ENCODE results near the gene LSM11. TPM values are rescaled to one million over a fixed set of nuclear protein-coding genes. Genes with fewer than 3 reads are reported as not detected.

Gene LSM11
- total and polyA plus RNA-seq, 2 donors: 1.8 to 2.7 TPM

DNA sequence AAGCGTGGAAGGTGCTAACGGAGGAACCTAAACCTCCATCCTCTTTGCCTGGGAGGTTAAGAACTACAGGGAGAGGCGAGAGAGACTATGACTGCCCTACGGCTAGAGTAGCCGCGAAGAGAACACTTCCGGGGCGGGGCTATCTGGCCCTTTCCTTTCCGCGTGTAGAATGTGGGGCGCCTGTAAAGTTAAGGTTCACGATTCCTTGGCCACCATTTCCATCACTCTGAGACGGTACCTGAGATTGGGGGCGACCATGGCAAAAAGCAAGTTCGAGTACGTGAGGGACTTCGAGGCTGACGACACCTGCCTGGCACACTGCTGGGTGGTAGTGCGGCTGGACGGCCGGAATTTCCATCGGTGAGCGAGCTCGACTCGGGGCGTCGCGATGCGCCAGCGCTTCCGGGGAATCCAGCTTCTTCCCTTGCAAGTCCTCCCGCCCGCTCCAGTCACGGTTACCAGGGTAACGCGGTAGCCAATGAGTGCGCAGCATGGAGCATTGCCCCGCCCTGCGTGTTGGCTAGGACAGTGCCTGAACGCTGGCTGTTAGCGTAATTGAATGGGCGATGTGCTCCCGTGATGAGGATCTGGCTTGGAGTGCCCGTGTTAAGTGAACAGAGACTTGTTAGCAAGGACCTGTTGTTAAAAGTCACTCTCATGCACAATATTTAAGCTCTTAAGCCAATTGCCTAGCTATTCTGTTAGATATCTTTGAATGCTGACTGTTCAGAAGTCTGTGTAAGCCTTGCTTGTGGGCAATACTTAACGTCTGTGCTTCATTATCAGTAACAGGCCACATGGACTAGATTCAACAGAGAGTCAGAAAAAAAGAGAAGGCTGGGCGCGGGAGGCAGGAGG is 12.0 kb upstream of the LSM11 start, which contains the start of gene THG1L:
TSS of gene THG1L (plus strand) at position 149 of the 858 bp plus-strand sequence. CDS start at position 170, 21 bp downstream.
- WGBS: 3% methylated on average over 47 of the region's 47 CpGs
- Histone ChIP-seq H3K4me1 (ENCODE audit: control insufficient read depth in 2 of 2, insufficient read depth in 2 of 2, low read length in 2 of 2) (peaks cover 0 to 4% of the 10 kb centered on the region in 2 donors), H3K4me3 (ENCODE audit: low read length in 2 of 2) (peak within 1 kb of the TSS; percentile 59 to 75), H3K27me3 (ENCODE audit: control insufficient read depth in 2 of 2, insufficient read depth in 1 of 2, low read length in 1 of 2) (no peaks in the 10 kb centered on the region), H3K36me3 (ENCODE audit: control insufficient read depth in 2 of 2, insufficient read depth in 2 of 2, low read length in 1 of 2) (peaks cover 0 to 3% of the 10 kb centered on the region in 2 donors), H3K27ac (ENCODE audit: low read depth in 1 of 2, low read length in 1 of 2) (peak within 1 kb of the TSS; percentile 93), H3K9me3 (ENCODE audit: control insufficient read depth in 2 of 2, insufficient read depth in 1 of 2, low read length in 1 of 2) (no peaks in the 10 kb centered on the region)
- peak; percentile 87 to 98 (median 92) for DNase-seq (ENCODE audit: low read depth in 6 of 9, low spot score in 9 of 9)

DNA sequence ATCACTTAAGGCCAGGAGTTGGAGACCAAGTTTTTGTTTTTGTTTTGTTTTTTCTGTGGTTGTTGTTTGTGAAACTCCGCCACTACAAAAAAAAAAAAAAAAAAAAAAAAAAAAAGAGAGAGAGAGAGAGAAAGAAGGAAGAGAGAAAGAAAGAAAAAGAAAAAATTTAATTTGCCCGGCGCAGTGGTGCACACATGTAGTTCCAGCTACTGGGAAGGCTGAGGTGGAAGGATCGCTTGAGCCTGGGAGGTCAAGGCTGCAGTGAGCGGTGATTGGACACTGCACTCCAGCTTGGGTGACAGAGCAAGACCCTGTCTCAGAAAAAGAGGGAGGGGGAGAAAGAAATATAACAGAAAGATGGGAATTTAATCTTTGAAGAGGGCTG is 11.4 kb upstream of the LSM11 start:
- Histone ChIP-seq H3K27ac (ENCODE audit: low read depth in 1 of 2, low read length in 1 of 2) (no peak overlapping the region), H3K36me3 (ENCODE audit: control insufficient read depth in 2 of 2, insufficient read depth in 2 of 2, low read length in 1 of 2) (peaks cover 2 to 6% of the 10 kb centered on the region in 2 donors), H3K4me1 (ENCODE audit: control insufficient read depth in 2 of 2, insufficient read depth in 2 of 2, low read length in 2 of 2) (peaks cover 0 to 4% of the 10 kb centered on the region in 2 donors), H3K4me3 (ENCODE audit: low read length in 2 of 2) (no peak overlapping the region), H3K27me3 (ENCODE audit: control insufficient read depth in 2 of 2, insufficient read depth in 1 of 2, low read length in 1 of 2) (no peaks in the 10 kb centered on the region), H3K9me3 (ENCODE audit: control insufficient read depth in 2 of 2, insufficient read depth in 1 of 2, low read length in 1 of 2) (no peaks in the 10 kb centered on the region)
- WGBS: 98% methylated on average over 5 of the region's 5 CpGs
- no peak for DNase-seq (ENCODE audit: low read depth in 6 of 9, low spot score in 9 of 9)

DNA sequence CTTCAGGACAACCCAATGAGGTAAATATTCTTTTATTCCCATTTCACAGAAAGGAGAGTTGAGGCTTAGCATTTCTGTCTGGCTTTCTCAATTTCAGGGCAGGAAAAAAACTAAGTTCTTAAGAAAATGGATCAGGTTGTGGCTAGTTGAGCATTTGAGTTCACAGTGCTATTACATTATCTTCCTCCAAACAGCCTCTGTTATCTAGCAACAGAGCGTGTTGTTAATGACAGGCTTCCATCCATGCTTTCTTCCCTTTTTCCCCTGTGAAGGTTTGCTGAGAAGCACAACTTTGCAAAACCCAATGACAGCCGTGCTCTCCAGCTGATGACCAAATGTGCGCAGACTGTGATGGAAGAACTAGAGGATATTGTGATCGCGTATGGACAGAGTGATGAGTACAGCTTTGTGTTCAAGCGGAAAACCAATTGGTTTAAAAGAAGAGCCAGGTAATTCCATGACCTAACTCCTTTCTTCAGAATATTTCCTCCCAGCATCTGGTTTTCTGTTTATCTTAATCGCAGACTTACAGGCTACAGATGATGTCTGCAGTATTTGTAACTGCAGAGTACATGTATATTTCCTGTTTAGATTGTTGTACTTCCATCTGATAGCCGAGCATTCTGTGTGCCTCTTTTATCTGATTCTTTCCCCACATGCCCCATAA is 10.8 kb upstream of the LSM11 start:
- no peak for DNase-seq (ENCODE audit: low read depth in 6 of 9, low spot score in 9 of 9)
- H3K27me3 ChIP-seq (ENCODE audit: control insufficient read depth in 2 of 2, insufficient read depth in 1 of 2, low read length in 1 of 2): no peaks in the 10 kb centered on the region
- WGBS: 97% methylated on average over 8 of the region's 8 CpGs
- no peak overlapping the region for H3K4me3 ChIP-seq (ENCODE audit: low read length in 2 of 2)
- H3K27ac ChIP-seq (ENCODE audit: low read depth in 1 of 2, low read length in 1 of 2): no peak overlapping the region
- H3K4me1 ChIP-seq (ENCODE audit: control insufficient read depth in 2 of 2, insufficient read depth in 2 of 2, low read length in 2 of 2): peaks cover 0 to 4% of the 10 kb centered on the region in 2 donors
- no peaks in the 10 kb centered on the region for H3K9me3 ChIP-seq (ENCODE audit: control insufficient read depth in 2 of 2, insufficient read depth in 1 of 2, low read length in 1 of 2)
- H3K36me3 ChIP-seq (ENCODE audit: control insufficient read depth in 2 of 2, insufficient read depth in 2 of 2, low read length in 1 of 2): peaks cover 2 to 7% of the 10 kb centered on the region in 2 donors

DNA sequence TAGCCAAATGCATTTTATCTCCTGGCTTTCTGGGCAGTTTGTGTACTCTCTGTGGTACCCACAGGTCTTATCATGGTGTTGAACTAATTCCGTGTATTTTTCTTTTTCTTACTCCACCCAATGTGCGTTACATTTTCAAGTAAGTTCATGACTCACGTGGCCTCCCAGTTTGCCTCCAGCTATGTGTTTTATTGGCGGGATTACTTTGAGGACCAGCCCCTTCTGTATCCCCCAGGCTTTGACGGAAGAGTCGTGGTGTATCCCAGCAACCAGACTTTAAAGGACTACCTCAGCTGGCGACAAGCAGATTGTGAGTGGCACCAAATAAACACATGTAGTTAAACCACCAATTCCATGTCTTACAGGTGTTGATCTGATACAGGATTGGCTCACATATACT is 9.1 kb upstream of the LSM11 start:
- Histone ChIP-seq H3K9me3 (ENCODE audit: control insufficient read depth in 2 of 2, insufficient read depth in 1 of 2, low read length in 1 of 2) (no peaks in the 10 kb centered on the region), H3K36me3 (ENCODE audit: control insufficient read depth in 2 of 2, insufficient read depth in 2 of 2, low read length in 1 of 2) (peaks cover 2 to 11% of the 10 kb centered on the region in 2 donors), H3K4me1 (ENCODE audit: control insufficient read depth in 2 of 2, insufficient read depth in 2 of 2, low read length in 2 of 2) (peaks cover 0 to 4% of the 10 kb centered on the region in 2 donors), H3K27me3 (ENCODE audit: control insufficient read depth in 2 of 2, insufficient read depth in 1 of 2, low read length in 1 of 2) (no peaks in the 10 kb centered on the region), H3K27ac (ENCODE audit: low read depth in 1 of 2, low read length in 1 of 2) (no peak overlapping the region), H3K4me3 (ENCODE audit: low read length in 2 of 2) (no peak overlapping the region)
- 97% methylated on average over 7 of the region's 7 CpGs for WGBS
- no peak for DNase-seq (ENCODE audit: low read depth in 6 of 9, low spot score in 9 of 9)

DNA sequence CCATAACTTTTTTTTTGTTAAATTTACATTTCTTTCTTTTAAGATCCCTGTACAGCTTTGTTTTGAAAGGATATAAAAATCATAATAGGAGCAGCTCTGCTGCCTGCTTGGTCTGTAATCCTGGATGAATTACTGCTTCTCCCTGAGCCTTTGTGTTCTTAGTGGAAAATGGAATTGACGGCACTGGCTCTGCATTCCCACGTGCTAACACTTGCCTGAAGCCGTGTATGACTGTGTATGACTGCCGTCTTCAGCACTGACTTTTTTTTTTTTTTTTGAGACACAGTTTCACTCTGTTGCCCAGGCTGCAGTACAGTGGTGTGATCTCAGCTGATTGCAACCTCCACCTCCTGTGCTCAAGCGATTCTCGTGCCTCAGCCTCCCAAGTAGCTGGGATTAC is 7.5 kb upstream of the LSM11 start:
- Histone ChIP-seq H3K9me3 (ENCODE audit: control insufficient read depth in 2 of 2, insufficient read depth in 1 of 2, low read length in 1 of 2) (no peaks in the 10 kb centered on the region), H3K27me3 (ENCODE audit: control insufficient read depth in 2 of 2, insufficient read depth in 1 of 2, low read length in 1 of 2) (no peaks in the 10 kb centered on the region), H3K4me3 (ENCODE audit: low read length in 2 of 2) (no peak overlapping the region), H3K36me3 (ENCODE audit: control insufficient read depth in 2 of 2, insufficient read depth in 2 of 2, low read length in 1 of 2) (peaks cover 2 to 12% of the 10 kb centered on the region in 2 donors), H3K27ac (ENCODE audit: low read depth in 1 of 2, low read length in 1 of 2) (no peak overlapping the region), H3K4me1 (ENCODE audit: control insufficient read depth in 2 of 2, insufficient read depth in 2 of 2, low read length in 2 of 2) (peaks cover 0 to 4% of the 10 kb centered on the region in 2 donors)
- no peak for DNase-seq (ENCODE audit: low read depth in 6 of 9, low spot score in 9 of 9)
- 98% methylated on average over 6 of the region's 6 CpGs for WGBS

DNA sequence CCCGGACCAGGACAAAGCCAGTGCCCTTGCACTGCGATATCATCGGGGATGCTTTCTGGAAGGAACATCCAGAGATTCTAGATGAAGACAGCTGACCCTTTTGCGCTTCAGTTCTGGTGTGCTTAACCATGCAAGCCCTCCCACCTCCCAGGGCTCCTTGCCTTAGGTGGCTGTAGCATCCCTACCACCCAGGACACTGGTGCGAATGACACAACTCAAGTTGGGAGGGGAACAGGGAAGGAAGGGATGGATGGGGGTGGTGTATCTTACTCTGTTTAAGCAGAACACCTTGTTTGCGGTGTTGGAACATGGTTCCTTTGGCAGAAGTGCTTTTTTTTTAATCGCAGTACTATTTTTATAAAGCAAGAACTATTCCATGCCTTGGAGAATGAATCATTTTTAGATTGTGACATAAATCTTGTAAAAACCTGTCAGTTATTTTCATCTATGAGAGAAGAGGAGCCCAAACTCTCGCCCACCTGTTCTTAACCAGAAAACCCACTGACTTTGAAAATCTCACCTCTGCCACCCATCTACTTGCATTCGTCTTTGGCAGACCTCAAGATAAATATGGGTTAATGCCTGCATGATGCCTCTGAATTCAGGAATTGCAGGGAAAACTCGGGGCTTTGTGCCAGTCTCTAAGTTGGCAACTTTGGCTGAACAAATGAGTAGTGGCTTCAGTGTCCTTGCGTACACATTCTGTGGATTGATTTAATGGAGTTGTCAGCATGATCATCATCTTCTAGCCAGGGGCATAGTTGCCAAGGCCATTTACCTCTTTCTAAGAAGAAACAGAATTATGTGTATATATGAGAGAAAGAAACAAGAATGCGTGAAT is 3.9 kb upstream of the LSM11 start:
- peaks cover 0 to 9% of the 10 kb centered on the region in 2 donors for H3K4me1 ChIP-seq (ENCODE audit: control insufficient read depth in 2 of 2, insufficient read depth in 2 of 2, low read length in 2 of 2)
- H3K9me3 ChIP-seq (ENCODE audit: control insufficient read depth in 2 of 2, insufficient read depth in 1 of 2, low read length in 1 of 2): no peaks in the 10 kb centered on the region
- WGBS: 93% methylated on average over 12 of the region's 12 CpGs
- no peak overlapping the region for H3K4me3 ChIP-seq (ENCODE audit: low read length in 2 of 2)
- peaks cover 2 to 12% of the 10 kb centered on the region in 2 donors for H3K36me3 ChIP-seq (ENCODE audit: control insufficient read depth in 2 of 2, insufficient read depth in 2 of 2, low read length in 1 of 2)
- no peak for DNase-seq (ENCODE audit: low read depth in 6 of 9, low spot score in 9 of 9)
- no peaks in the 10 kb centered on the region for H3K27me3 ChIP-seq (ENCODE audit: control insufficient read depth in 2 of 2, insufficient read depth in 1 of 2, low read length in 1 of 2)
- no peak overlapping the region for H3K27ac ChIP-seq (ENCODE audit: low read depth in 1 of 2, low read length in 1 of 2)

DNA sequence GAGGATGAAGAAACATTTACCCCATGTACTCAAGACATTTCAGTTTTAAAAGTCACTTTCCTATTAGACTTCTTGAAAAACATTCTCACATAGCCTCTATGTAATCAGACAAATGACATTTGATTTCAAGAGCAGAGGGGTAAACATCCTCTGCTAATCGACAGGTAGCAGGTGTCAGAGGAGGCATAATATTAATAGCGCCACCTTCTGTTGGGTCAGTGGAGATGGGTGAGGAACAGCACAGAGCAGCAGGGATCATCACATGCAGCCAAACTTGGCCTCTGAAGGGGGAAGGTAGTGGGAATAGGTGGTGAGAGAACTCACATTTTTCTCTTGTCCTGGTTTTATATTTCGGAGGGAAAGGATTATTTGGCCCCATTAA is 3.3 kb upstream of the LSM11 start:
- WGBS: 71% methylated on average over 3 of the region's 3 CpGs
- Histone ChIP-seq H3K27ac (ENCODE audit: low read depth in 1 of 2, low read length in 1 of 2) (no peak overlapping the region), H3K27me3 (ENCODE audit: control insufficient read depth in 2 of 2, insufficient read depth in 1 of 2, low read length in 1 of 2) (no peaks in the 10 kb centered on the region), H3K4me1 (ENCODE audit: control insufficient read depth in 2 of 2, insufficient read depth in 2 of 2, low read length in 2 of 2) (peaks cover 0 to 13% of the 10 kb centered on the region in 2 donors), H3K36me3 (ENCODE audit: control insufficient read depth in 2 of 2, insufficient read depth in 2 of 2, low read length in 1 of 2) (peaks cover 2 to 9% of the 10 kb centered on the region in 2 donors), H3K9me3 (ENCODE audit: control insufficient read depth in 2 of 2, insufficient read depth in 1 of 2, low read length in 1 of 2) (no peaks in the 10 kb centered on the region), H3K4me3 (ENCODE audit: low read length in 2 of 2) (no peak overlapping the region)
- peak in 1 of 9 donors; percentile 40 for DNase-seq (ENCODE audit: low read depth in 6 of 9, low spot score in 9 of 9)

DNA sequence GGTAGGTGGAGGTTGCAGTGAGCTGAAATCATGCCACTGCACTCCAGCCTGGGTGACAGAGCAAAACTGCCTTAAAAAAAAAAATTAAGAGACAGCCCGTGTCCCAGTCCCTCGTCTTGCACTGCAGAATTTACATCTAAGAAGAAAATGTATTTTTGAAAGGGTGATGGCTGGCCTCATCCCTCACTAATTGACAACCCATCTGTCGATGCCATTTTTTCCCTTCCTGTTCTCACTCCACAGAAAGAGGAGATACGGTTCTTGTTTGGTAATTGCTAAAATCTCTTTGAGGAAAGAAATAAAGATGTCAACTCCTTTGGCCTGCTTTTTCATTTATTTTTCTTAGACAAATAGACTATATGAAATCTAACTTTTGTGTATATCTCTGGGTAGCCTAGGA is 2.4 kb upstream of the LSM11 start:
- DNase-seq (ENCODE audit: low read depth in 6 of 9, low spot score in 9 of 9): no peak
- WGBS: 91% methylated on average over 4 of the region's 4 CpGs
- Histone ChIP-seq H3K4me3 (ENCODE audit: low read length in 2 of 2) (no peak overlapping the region), H3K36me3 (ENCODE audit: control insufficient read depth in 2 of 2, insufficient read depth in 2 of 2, low read length in 1 of 2) (peaks cover 2 to 9% of the 10 kb centered on the region in 2 donors), H3K9me3 (ENCODE audit: control insufficient read depth in 2 of 2, insufficient read depth in 1 of 2, low read length in 1 of 2) (no peaks in the 10 kb centered on the region), H3K27ac (ENCODE audit: low read depth in 1 of 2, low read length in 1 of 2) (no peak overlapping the region), H3K27me3 (ENCODE audit: control insufficient read depth in 2 of 2, insufficient read depth in 1 of 2, low read length in 1 of 2) (no peaks in the 10 kb centered on the region), H3K4me1 (ENCODE audit: control insufficient read depth in 2 of 2, insufficient read depth in 2 of 2, low read length in 2 of 2) (peaks cover 0 to 13% of the 10 kb centered on the region in 2 donors)

Measured in thymus (tissue), 11 donors.